MCF 10A (cell line): ENCODE results near the gene TTLL9. TPM values are rescaled to one million over a fixed set of nuclear protein-coding genes. Genes with fewer than 3 reads are reported as not detected.

Experiments used
- BruUV-seq: library from RNA; stranded (reverse); fragments of 400-500 nt; replicated peaks from 2 replicates; lab custom pipeline; 2021; lab: Mats Ljungman, UMichigan
- CTCF ChIA-PET: fragments of 300-600 bp; sonication (Branson Sonifier 250); formaldehyde crosslinking; extraction: SDS; loops from one replicate; lab custom pipeline; 2021; ENCODE audit warnings: antibody characterized with exemption, inconsistent platforms; lab: Yijun Ruan, JAX
- POLR2A ChIA-PET: fragments of 300-600, 350-650 bp; sonication (Branson Sonifier 250); formaldehyde crosslinking; extraction: SDS; loops from one replicate; lab custom pipeline; 2020; ENCODE audit warnings: antibody characterized with exemption, inconsistent platforms; lab: Yijun Ruan, JAX
- DNase-seq: peaks from one replicate; pipeline ENCODE4 v3.0.0-alpha.2; 2018; ENCODE audit not compliant: unreplicated experiment
- H3K27ac Mint-ChIP-seq: one replicate; pipeline ENCODE4 v1.8.0; 2022; ENCODE audit warnings: mild to moderate bottlenecking, low read depth, mixed read lengths; ENCODE audit not compliant: unreplicated experiment
- H3K27me3 Mint-ChIP-seq: one replicate; pipeline ENCODE4 v1.8.0; 2022; ENCODE audit warnings: mixed read lengths; ENCODE audit not compliant: insufficient read depth, unreplicated experiment
- H3K36me3 Mint-ChIP-seq: one replicate; pipeline ENCODE4 v1.8.0; 2022; ENCODE audit warnings: mild to moderate bottlenecking, moderate library complexity, mixed read lengths; ENCODE audit not compliant: insufficient read depth, unreplicated experiment
- H3K4me1 Mint-ChIP-seq: one replicate; pipeline ENCODE4 v1.8.0; 2022; ENCODE audit warnings: mixed read lengths; ENCODE audit not compliant: insufficient read depth, unreplicated experiment
- H3K4me3 Mint-ChIP-seq: one replicate; pipeline ENCODE4 v1.8.0; 2022; ENCODE audit warnings: mild to moderate bottlenecking, moderate library complexity, mixed read lengths; ENCODE audit not compliant: unreplicated experiment
- H3K9me3 Mint-ChIP-seq: one replicate; pipeline ENCODE4 v1.8.0; 2022; ENCODE audit warnings: mixed read lengths; ENCODE audit not compliant: unreplicated experiment
- intact Hi-C: fragments of 100-400 bp; cut with micrococcal nuclease; formaldehyde crosslinking; loops from 2 replicates; pipeline ENCODE4 v1.14.1; 2022
- total RNA-seq: library from RNA; stranded (reverse); gene quantifications from 2 replicates; pipeline ENCODE4 v1.2.3, GENCODE V29; 2022
- TF ChIP-seq, protein P1 (sequence below): fragments of 200-600 bp; IDR thresholded peaks from one replicate; pipeline ENCODE4 v1.8.0; 2022; ENCODE audit warnings: antibody characterized with exemption, mild to moderate bottlenecking; ENCODE audit not compliant: unreplicated experiment

Gene TTLL9
- total RNA-seq, 1 experiment from 2014 or later: 0.19 TPM

DNA sequence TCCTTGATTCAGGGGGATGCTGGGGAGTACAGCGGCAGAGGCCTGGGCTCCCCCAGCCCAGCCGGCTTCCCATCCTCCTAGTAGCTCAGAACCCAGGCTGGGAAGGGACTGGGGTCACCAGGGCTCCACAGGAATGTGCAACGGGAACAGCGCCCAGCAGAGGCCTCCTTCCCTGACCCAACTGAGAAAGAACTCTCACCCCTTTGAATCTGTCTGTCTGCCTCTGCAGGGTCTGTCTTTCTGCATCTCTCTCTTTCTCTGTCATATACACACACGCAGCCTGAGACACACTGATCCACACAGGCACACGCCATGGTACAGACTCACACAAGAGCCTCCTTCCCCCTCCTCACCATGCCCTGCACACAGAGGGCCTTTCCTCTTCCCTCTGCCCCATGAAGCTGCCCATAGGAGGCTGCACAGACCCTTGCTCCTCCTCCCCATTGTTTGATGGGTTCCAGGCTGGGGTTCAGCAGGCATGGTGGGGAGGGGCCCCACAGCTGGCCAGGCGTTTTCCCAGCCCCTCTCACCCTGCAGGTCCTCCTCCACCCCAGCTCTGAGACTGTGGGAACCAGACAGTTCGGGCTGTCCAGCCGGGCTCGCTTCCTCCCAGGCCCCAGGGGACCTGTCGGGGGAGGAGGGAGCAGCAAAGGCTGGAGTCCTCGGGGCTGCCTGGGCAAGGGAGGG is 27.8 kb upstream of the TTLL9 start:
- peak; percentile 40 for DNase-seq
- no peaks in the 10 kb centered on the region for H3K36me3 Mint-ChIP-seq
- intact Hi-C loops: no loop called here
- ChIA-PET CTCF (interaction anchor here (0.7 to 3.1 kb wide), 7 partner anchors 11 to 252 kb away, joined by 3 to 20 read pairs (median 4); no protein-coding TSS in a partner anchor), POLR2A (no interaction called here)
- no TSS peak for BruUV-seq
- TF ChIP-seq, protein P1, sequence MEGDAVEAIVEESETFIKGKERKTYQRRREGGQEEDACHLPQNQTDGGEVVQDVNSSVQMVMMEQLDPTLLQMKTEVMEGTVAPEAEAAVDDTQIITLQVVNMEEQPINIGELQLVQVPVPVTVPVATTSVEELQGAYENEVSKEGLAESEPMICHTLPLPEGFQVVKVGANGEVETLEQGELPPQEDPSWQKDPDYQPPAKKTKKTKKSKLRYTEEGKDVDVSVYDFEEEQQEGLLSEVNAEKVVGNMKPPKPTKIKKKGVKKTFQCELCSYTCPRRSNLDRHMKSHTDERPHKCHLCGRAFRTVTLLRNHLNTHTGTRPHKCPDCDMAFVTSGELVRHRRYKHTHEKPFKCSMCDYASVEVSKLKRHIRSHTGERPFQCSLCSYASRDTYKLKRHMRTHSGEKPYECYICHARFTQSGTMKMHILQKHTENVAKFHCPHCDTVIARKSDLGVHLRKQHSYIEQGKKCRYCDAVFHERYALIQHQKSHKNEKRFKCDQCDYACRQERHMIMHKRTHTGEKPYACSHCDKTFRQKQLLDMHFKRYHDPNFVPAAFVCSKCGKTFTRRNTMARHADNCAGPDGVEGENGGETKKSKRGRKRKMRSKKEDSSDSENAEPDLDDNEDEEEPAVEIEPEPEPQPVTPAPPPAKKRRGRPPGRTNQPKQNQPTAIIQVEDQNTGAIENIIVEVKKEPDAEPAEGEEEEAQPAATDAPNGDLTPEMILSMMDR: no peak
- no peak overlapping the region for H3K4me3 Mint-ChIP-seq
- no peaks in the 10 kb centered on the region for H3K27me3 Mint-ChIP-seq
- no peak overlapping the region for H3K27ac Mint-ChIP-seq
- H3K4me1 Mint-ChIP-seq: peaks cover 12% of the 10 kb centered on the region
- no peaks in the 10 kb centered on the region for H3K9me3 Mint-ChIP-seq

DNA sequence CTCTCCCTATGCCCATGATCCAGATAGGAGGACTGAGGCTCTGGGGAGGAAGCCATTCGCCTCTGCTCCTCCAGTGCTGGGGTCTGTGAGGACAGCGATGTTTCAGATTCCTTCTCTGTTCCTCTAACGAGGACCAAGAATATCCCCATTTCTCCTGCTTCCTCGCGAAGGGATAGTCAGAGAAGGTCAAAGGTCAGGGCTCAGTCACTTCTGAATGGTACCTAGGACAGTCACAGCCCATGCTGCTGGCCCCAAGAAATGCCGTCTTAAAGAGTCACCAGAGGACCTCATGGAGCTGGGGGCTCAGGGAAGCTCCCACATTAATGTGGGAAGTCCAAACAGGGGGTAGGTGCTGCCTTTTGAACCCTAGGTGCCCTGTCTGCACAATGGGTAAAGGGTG is 27.1 kb upstream of the TTLL9 start:
- TF ChIP-seq, protein P1: no peak
- no peak overlapping the region for H3K4me3 Mint-ChIP-seq
- no TSS peak for BruUV-seq
- no peaks in the 10 kb centered on the region for H3K9me3 Mint-ChIP-seq
- POLR2A ChIA-PET: no interaction called here
- no peaks in the 10 kb centered on the region for H3K27me3 Mint-ChIP-seq
- intact Hi-C loops: no loop called here
- peaks cover 12% of the 10 kb centered on the region for H3K4me1 Mint-ChIP-seq
- H3K36me3 Mint-ChIP-seq: no peaks in the 10 kb centered on the region
- CTCF ChIA-PET: interaction anchor here (0.8 to 3.1 kb wide), 5 partner anchors 10 to 21 kb away, joined by 3 to 20 read pairs (median 4); no protein-coding TSS in a partner anchor
- DNase-seq: no peak
- no peak overlapping the region for H3K27ac Mint-ChIP-seq

DNA sequence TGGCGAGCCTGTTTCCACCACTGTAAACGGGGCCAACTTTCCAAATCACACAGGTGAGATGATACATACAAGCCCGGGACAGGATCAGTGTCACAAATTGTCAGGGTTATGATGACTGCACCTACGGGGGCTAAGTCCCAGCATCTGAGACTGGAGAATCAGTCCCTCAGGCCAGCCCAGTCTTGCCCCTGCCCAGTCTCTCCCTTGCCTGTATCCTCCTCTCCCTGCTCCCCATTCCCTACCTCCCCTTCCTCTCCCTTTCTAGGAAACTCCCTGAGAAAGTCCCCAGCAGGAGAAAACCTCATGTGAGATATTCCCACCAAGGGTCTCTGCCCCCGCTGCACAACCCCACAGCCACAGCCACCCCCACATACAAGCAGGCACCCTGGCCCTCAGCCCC is 26.6 kb upstream of the TTLL9 start:
- TF ChIP-seq, protein P1: no peak
- H3K27ac Mint-ChIP-seq: no peak overlapping the region
- peaks cover 5% of the 10 kb centered on the region for H3K27me3 Mint-ChIP-seq
- DNase-seq: no peak
- H3K9me3 Mint-ChIP-seq: no peaks in the 10 kb centered on the region
- no TSS peak for BruUV-seq
- no peaks in the 10 kb centered on the region for H3K36me3 Mint-ChIP-seq
- ChIA-PET CTCF (interaction anchor here (0.5 to 3.1 kb wide), 6 partner anchors 9 to 808 kb away, joined by 3 to 20 read pairs (median 4); no protein-coding TSS in a partner anchor), POLR2A (no interaction called here)
- H3K4me1 Mint-ChIP-seq: peaks cover 12% of the 10 kb centered on the region
- intact Hi-C loops: no loop called here
- no peak overlapping the region for H3K4me3 Mint-ChIP-seq

DNA sequence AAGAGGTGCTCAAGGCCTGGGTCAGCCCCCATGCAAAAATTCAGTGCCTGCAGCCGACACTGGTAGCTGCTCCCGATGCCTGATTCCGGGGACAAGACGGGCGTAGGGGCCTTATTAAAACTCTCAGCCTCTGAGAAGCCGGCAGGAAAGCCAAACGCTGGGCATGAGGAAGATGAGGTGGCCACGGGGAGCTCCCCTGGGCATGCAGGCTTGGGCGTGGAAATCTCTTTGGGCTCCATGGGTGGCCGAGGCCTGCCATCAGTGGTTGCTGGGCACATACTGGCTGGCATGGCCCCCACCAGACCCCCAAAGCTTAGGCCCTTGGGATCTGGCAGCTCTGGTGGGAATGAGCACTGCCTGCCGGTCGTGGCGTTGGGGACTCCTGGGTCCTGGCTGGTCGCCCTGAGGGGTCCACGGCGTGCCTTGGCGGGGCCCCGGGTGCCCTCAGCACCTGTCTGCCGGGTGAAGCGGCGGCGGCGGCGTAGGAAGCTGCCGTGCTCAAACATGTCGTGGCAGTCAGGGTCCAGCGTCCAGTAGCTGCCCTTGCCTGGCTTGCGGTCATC is 25.6 kb upstream of the TTLL9 start:
- Mint-ChIP-seq H3K4me1 (peaks cover 12% of the 10 kb centered on the region), H3K27ac (no peak overlapping the region), H3K27me3 (peaks cover 14% of the 10 kb centered on the region), H3K9me3 (no peaks in the 10 kb centered on the region), H3K4me3 (no peak overlapping the region), H3K36me3 (no peaks in the 10 kb centered on the region)
- TF ChIP-seq, protein P1: no peak
- POLR2A ChIA-PET: interaction anchor here (1.2 kb wide), 1 partner anchor 107 kb away, joined by 4 read pairs; the partner anchor contains the start of gene PDRG1
- DNase-seq: no peak
- BruUV-seq: no TSS peak
- CTCF ChIA-PET: interaction anchor here (0.6 to 4.9 kb wide), 11 partner anchors 9 to 247 kb away, joined by 3 to 50 read pairs (median 4); no protein-coding TSS in a partner anchor
- intact Hi-C loops: no loop called here
